CD14-positive monocyte (primary cell): ENCODE measurements around the gene CNOT11. TPM values are rescaled to one million over a fixed set of nuclear protein-coding genes. Genes with fewer than 3 reads are reported as not detected.

Experiments
- DNase-seq, 3 donors: peaks; one replicate each; pipeline ENCODE4 v3.0.0-alpha.2; 2011 to 2022
- H2AFZ ChIP-seq: 2 replicates; pipeline ENCODE4 v1.6.0; 2012; ENCODE audit warnings: mild to moderate bottlenecking, low read depth, low read length, inconsistent platforms; ENCODE audit not compliant: insufficient read depth, poor library complexity, severe bottlenecking
- H3K27ac ChIP-seq, 2 donors: 1 replicate in 1 of 2; 2 replicates in 1 of 2; pipeline ENCODE4 v1.5.1; 2012 to 2013; ENCODE audit warnings: low read length in 2 of 2, control low read depth in 1 of 2, inconsistent platforms in 1 of 2, low read depth in 1 of 2, mild to moderate bottlenecking in 1 of 2
- H3K27me3 ChIP-seq, 2 donors: one replicate each; pipeline versions ENCODE4 v1.6.0 to v1.6.1; 2011 to 2013; ENCODE audit warnings: low read length in 2 of 2; ENCODE audit not compliant: control insufficient read depth in 2 of 2, insufficient read depth in 2 of 2
- H3K36me3 ChIP-seq, 2 donors: replicated peaks in 1 of 2; 1 replicate in 1 of 2; 2 replicates in 1 of 2; pipeline versions ENCODE4 v1.5.1 to v1.6.1; 2012 to 2013; ENCODE audit warnings: low read length in 2 of 2, control low read depth in 1 of 2, inconsistent platforms in 1 of 2, mild to moderate bottlenecking in 1 of 2; ENCODE audit not compliant: insufficient read depth in 2 of 2, control insufficient read depth in 1 of 2
- H3K4me1 ChIP-seq, 2 donors: 1 replicate in 1 of 2; 2 replicates in 1 of 2; pipeline versions ENCODE4 v1.5.1 to v1.6.1; 2012 to 2013; ENCODE audit warnings: low read length in 2 of 2, control low read depth in 1 of 2, inconsistent platforms in 1 of 2, mild to moderate bottlenecking in 1 of 2, moderate library complexity in 1 of 2; ENCODE audit not compliant: insufficient read depth in 2 of 2, control insufficient read depth in 1 of 2
- H3K4me2 ChIP-seq: replicated peaks from 2 replicates; pipeline ENCODE3; 2012; ENCODE audit warnings: low read length, moderate library complexity, mild to moderate bottlenecking; ENCODE audit not compliant: poor library complexity, severe bottlenecking; ENCODE audit errors: extremely low read depth
- H3K4me3 ChIP-seq, 3 experiments: fragments of 200-600 bp in 1 of 3; sonication (generic) in 1 of 3; replicated peaks in 1 of 3; 1 replicate in 2 of 3; 2 replicates in 1 of 3; pipeline ENCODE4 v1.5.1; 2011 to 2013; ENCODE audit warnings: low read length in 3 of 3, mild to moderate bottlenecking in 3 of 3, control low read depth in 2 of 3, low read depth in 2 of 3, inconsistent platforms in 1 of 3, moderate library complexity in 1 of 3
- H3K79me2 ChIP-seq: 2 replicates; pipeline ENCODE4 v1.6.0; 2012; ENCODE audit warnings: mild to moderate bottlenecking, control low read depth, inconsistent platforms, low read length, moderate library complexity; ENCODE audit not compliant: insufficient read depth
- H3K9ac ChIP-seq: 2 replicates; pipeline ENCODE4 v1.6.0; 2017; ENCODE audit warnings: low read length, mild to moderate bottlenecking; ENCODE audit not compliant: insufficient read depth, poor library complexity, severe bottlenecking
- H3K9me3 ChIP-seq, 2 donors: replicated peaks in 1 of 2; 1 replicate in 1 of 2; 2 replicates in 1 of 2; pipeline versions ENCODE4 v1.5.1 to v1.6.1; 2012 to 2013; ENCODE audit warnings: low read length in 2 of 2, control low read depth in 1 of 2; ENCODE audit not compliant: control insufficient read depth in 1 of 2, insufficient read depth in 1 of 2
- H4K20me1 ChIP-seq: 2 replicates; pipeline ENCODE4 v1.6.0; 2012; ENCODE audit warnings: mild to moderate bottlenecking, low read length, control low read depth, moderate library complexity; ENCODE audit not compliant: insufficient read depth
- H3K27ac Mint-ChIP-seq, 7 donors: one replicate each; pipeline ENCODE4 v1.8.0; 2020; ENCODE audit warnings: mild to moderate bottlenecking in 7 of 7, mixed read lengths in 7 of 7, moderate library complexity in 6 of 7, inconsistent platforms in 2 of 7
- H3K27me3 Mint-ChIP-seq, 3 donors: one replicate each; pipeline ENCODE4 v1.8.0; 2021 to 2022; ENCODE audit warnings: low read depth in 3 of 3, mild to moderate bottlenecking in 3 of 3, mixed read lengths in 3 of 3, moderate library complexity in 3 of 3, inconsistent platforms in 1 of 3
- H3K36me3 Mint-ChIP-seq, 2 donors: one replicate each; pipeline ENCODE4 v1.8.0; 2020; ENCODE audit warnings: mixed read lengths in 2 of 2, inconsistent platforms in 1 of 2, mild to moderate bottlenecking in 1 of 2
- H3K4me1 Mint-ChIP-seq: one replicate; pipeline ENCODE4 v1.8.0; 2020; ENCODE audit warnings: mild to moderate bottlenecking, mixed read lengths
- H3K4me3 Mint-ChIP-seq, 2 donors: one replicate each; pipeline ENCODE4 v1.8.0; 2020; ENCODE audit warnings: mild to moderate bottlenecking in 2 of 2, mixed read lengths in 2 of 2, moderate library complexity in 1 of 2
- H3K9me3 Mint-ChIP-seq, 7 donors: one replicate each; pipeline ENCODE4 v1.8.0; 2020 to 2022; ENCODE audit warnings: mixed read lengths in 7 of 7, mild to moderate bottlenecking in 6 of 7, moderate library complexity in 6 of 7, inconsistent platforms in 2 of 7
- WGBS: methylation state at CpG from one replicate; pipeline ENCODE4 v1.1.5; 2013; ENCODE audit warnings: missing lambda C conversion rate; ENCODE audit not compliant: insufficient coverage; 5-methylcytosine and 5-hydroxymethylcytosine counted together
- intact Hi-C, 2 donors: fragments of 100-400 bp; cut with micrococcal nuclease; formaldehyde crosslinking; loops; one replicate each; pipeline versions ENCODE4 v1.15.0 to v1.15.1; 2023
- polyA plus RNA-seq, 3 donors: library from polyadenylated mRNA; depleted of rRNA in 1 of 3; unstranded in 2 of 3; stranded (reverse) in 1 of 3; fragments of 300-500 nt in 2 of 3; fragments of >200 nt in 1 of 3; fragmentation: Illumina TruSeq in 2 of 3; gene quantifications; 1 replicate in 2 of 3; 2 replicates in 1 of 3; pipeline ENCODE4 v1.2.3, GENCODE V29; 2012 to 2021
- TF ChIP-seq, protein P1 (sequence below): fragments of 200-600 bp; IDR thresholded peaks from one replicate; pipeline ENCODE4 v1.8.0; 2022; ENCODE audit warnings: antibody characterized with exemption, mild to moderate bottlenecking

The CNOT11 gene
- polyA plus RNA-seq, 3 donors, result 38.2 to 39.0 (median 38.4) TPM

DNA sequence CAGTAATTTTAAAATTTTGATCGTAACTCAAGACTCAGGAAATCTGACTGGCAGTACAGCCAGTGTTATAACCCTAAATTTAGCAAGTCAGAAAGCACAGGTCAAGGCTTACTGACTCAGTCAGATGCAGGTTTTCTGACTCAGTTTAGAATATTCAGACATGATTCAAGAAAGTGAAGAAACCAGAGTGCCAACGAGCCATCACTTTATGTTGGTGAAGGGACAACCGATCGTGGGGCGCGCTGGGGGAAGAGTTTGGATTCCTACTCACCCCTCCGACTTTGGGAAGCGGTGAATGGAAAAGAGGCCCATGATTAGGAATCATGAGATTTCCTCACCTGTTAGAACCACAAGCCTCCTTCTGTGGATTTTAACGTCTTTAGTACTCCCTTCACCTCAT lies 54.8 kb downstream of the CNOT11 start:
- H3K27me3 Mint-ChIP-seq, result peaks cover 0 to 5% (median 0%) of the 10 kb centered on the region in 3 donors
- intact Hi-C loops, result loop anchor here (5.0 kb wide), 1 partner anchor 55 kb away; the partner anchor contains the start of gene CNOT11 (in 2 of the 2)
- peak overlapping the region; percentile 94 to 98 for H3K4me3 Mint-ChIP-seq
- Histone ChIP-seq H2AFZ (no peak overlapping the region), H3K4me1 (peaks cover 68 to 76% of the 10 kb centered on the region in 2 donors), H3K27me3 (no peaks in the 10 kb centered on the region), H4K20me1 (peaks cover 55% of the 10 kb centered on the region), H3K9me3 (no peaks in the 10 kb centered on the region), H3K36me3 (peaks cover 15 to 41% of the 10 kb centered on the region in 2 donors), H3K79me2 (peaks cover 59% of the 10 kb centered on the region), H3K4me2 (peak overlapping the region; percentile 95), H3K9ac (peak overlapping the region; percentile 98), H3K27ac (peak overlapping the region; percentile 94 to 96), H3K4me3 (peak overlapping the region; percentile 91 to 98 (median 98))
- peaks cover 0 to 2% (median 0%) of the 10 kb centered on the region in 7 donors for H3K9me3 Mint-ChIP-seq
- 50% methylated on average over 2 of the region's 9 CpGs for WGBS
- H3K4me1 Mint-ChIP-seq, result peaks cover 74% of the 10 kb centered on the region
- H3K27ac Mint-ChIP-seq, result peak overlapping the region; percentile 92 to 99 (median 95)
- TF ChIP-seq, protein P1, sequence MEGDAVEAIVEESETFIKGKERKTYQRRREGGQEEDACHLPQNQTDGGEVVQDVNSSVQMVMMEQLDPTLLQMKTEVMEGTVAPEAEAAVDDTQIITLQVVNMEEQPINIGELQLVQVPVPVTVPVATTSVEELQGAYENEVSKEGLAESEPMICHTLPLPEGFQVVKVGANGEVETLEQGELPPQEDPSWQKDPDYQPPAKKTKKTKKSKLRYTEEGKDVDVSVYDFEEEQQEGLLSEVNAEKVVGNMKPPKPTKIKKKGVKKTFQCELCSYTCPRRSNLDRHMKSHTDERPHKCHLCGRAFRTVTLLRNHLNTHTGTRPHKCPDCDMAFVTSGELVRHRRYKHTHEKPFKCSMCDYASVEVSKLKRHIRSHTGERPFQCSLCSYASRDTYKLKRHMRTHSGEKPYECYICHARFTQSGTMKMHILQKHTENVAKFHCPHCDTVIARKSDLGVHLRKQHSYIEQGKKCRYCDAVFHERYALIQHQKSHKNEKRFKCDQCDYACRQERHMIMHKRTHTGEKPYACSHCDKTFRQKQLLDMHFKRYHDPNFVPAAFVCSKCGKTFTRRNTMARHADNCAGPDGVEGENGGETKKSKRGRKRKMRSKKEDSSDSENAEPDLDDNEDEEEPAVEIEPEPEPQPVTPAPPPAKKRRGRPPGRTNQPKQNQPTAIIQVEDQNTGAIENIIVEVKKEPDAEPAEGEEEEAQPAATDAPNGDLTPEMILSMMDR, result no peak
- DNase-seq, result peak in 2 of 3 donors; percentile 32 to 69
- H3K36me3 Mint-ChIP-seq, result peaks cover 33 to 44% of the 10 kb centered on the region in 2 donors

DNA sequence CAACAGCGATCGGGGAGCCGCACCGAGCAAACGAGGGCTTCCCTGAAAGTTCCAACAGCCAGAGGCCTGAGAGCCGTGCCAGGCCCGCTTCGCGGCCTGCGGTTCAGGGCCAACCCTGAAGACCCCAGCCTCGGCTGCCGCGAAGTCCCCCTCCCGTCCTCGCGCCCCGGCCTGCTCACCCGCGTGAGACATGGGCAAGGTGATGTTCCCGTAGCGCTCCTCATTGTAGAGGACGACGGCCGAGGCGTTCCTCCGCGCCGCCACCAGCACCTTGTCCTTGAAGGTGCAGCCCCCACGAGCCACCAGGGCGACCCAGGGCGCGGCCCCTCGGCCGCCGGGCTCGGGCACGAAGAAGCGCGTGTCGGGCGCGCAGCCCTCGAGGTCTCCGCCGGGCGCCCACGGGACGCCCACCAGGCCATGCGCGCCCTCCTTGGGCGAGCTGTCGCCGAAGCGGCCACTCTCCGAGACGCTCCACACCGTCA lies 55.3 kb downstream of the CNOT11 start:
- DNase-seq, result peak in 1 of 3 donors; percentile 33

More for the DNA sequence above, 55.3 kb downstream of the CNOT11 start:
- H3K4me3 Mint-ChIP-seq, result peak overlapping the region; percentile 94 to 98
- H3K9me3 Mint-ChIP-seq, result peaks cover 0 to 2% (median 0%) of the 10 kb centered on the region in 7 donors
- Histone ChIP-seq H3K4me1 (peaks cover 64 to 72% of the 10 kb centered on the region in 2 donors), H3K9ac (peak overlapping the region; percentile 98), H3K79me2 (peaks cover 54% of the 10 kb centered on the region), H3K4me2 (peak overlapping the region; percentile 95), H3K27me3 (no peaks in the 10 kb centered on the region), H2AFZ (peak overlapping the region; percentile 14), H3K27ac (peak overlapping the region; percentile 94 to 96), H3K9me3 (no peaks in the 10 kb centered on the region), H4K20me1 (peaks cover 50% of the 10 kb centered on the region), H3K4me3 (peak overlapping the region; percentile 91 to 98 (median 98)), H3K36me3 (peaks cover 10 to 36% of the 10 kb centered on the region in 2 donors)
- TF ChIP-seq, protein P1, result no peak
- peaks cover 29 to 40% of the 10 kb centered on the region in 2 donors for H3K36me3 Mint-ChIP-seq
- intact Hi-C loops, result loop anchor here (2.0 to 5.0 kb wide), 2 partner anchors 21 to 56 kb away; partner anchors contain the start of gene CNOT11 (in 2 of the 2)
- H3K27me3 Mint-ChIP-seq, result peaks cover 0 to 3% (median 0%) of the 10 kb centered on the region in 3 donors
- under 1% methylated on average over 55 of the region's 57 CpGs for WGBS
- H3K27ac Mint-ChIP-seq, result peak overlapping the region; percentile 92 to 99 (median 95)
- peaks cover 70% of the 10 kb centered on the region for H3K4me1 Mint-ChIP-seq
